DOHH2 (cell line): Measurements from ENCODE around the gene CLEC12A.

Experiments
- H3F3A ChIP-seq: fragments of 200-600 bp; sonication (generic), shearing (Covaris generic); 2 replicates; pipeline ENCODE4 v1.6.0; 2016; ENCODE audit warnings: antibody characterized with exemption, mild to moderate bottlenecking; ENCODE audit not compliant: control insufficient read depth, insufficient read depth
- H3K27ac ChIP-seq: fragments of 200-600 bp; sonication (generic); 2 replicates; pipeline ENCODE4 v1.5.1; 2014; ENCODE audit warnings: low read depth, mild to moderate bottlenecking, low read length, moderate library complexity
- H3K27me3 ChIP-seq: fragments of 200-600 bp; sonication (generic); 2 replicates; pipeline ENCODE4 v1.6.1; 2014; ENCODE audit warnings: mild to moderate bottlenecking, low read length, mixed read lengths; ENCODE audit not compliant: control insufficient read depth
- H3K36me3 ChIP-seq: fragments of 200-600 bp; sonication (generic); 2 replicates; pipeline ENCODE4 v1.6.1; 2014; ENCODE audit warnings: mild to moderate bottlenecking, low read length, moderate library complexity, mixed read lengths; ENCODE audit not compliant: control insufficient read depth
- H3K4me1 ChIP-seq: fragments of 200-600 bp; sonication (generic); 2 replicates; pipeline ENCODE4 v1.6.1; 2014; ENCODE audit warnings: mild to moderate bottlenecking, low read length, mixed read lengths; ENCODE audit not compliant: control insufficient read depth
- H3K4me2 ChIP-seq: fragments of 200-600 bp; sonication (generic); 2 replicates; pipeline ENCODE4 v1.6.0; 2014; ENCODE audit warnings: mild to moderate bottlenecking, low read length, moderate library complexity
- H3K4me3 ChIP-seq: fragments of 200-600 bp; sonication (generic); 2 replicates; pipeline ENCODE4 v1.5.1; 2014; ENCODE audit warnings: mild to moderate bottlenecking, low read length, mixed read lengths
- H3K79me2 ChIP-seq: fragments of 200-600 bp; sonication (generic); 2 replicates; pipeline ENCODE4 v1.6.1; 2014; ENCODE audit warnings: mild to moderate bottlenecking, low read length, mixed read lengths; ENCODE audit not compliant: control insufficient read depth
- H3K9me2 ChIP-seq: fragments of 200-600 bp; sonication (generic); replicated peaks from 2 replicates; pipeline ENCODE4 v1.6.1; 2014; ENCODE audit warnings: mild to moderate bottlenecking, low read length, mixed read lengths; ENCODE audit not compliant: control insufficient read depth
- H3K9me3 ChIP-seq: fragments of 200-600 bp; sonication (generic); 2 replicates; pipeline ENCODE4 v1.6.1; 2014; ENCODE audit warnings: antibody characterized with exemption, low read length, mixed read lengths; ENCODE audit not compliant: control insufficient read depth, insufficient read depth
- H4K20me1 ChIP-seq: fragments of 200-600 bp; sonication (generic); 2 replicates; pipeline ENCODE4 v1.6.0; 2014; ENCODE audit warnings: low read depth, mild to moderate bottlenecking, antibody characterized with exemption, low read length, moderate library complexity; ENCODE audit not compliant: control insufficient read depth, insufficient read depth
- CTCF ChIP-seq: fragments of 200-600 bp; sonication (generic); IDR thresholded peaks from one replicate; pipeline ENCODE4 v1.5.1; 2014; ENCODE audit warnings: antibody characterized with exemption, mild to moderate bottlenecking, low read depth, low read length; ENCODE audit not compliant: poor library complexity, severe bottlenecking
- EZH2phosphoT487 ChIP-seq: fragments of 200-600 bp; sonication (generic); IDR thresholded peaks from 2 replicates; pipeline ENCODE4 v1.6.1; 2017; ENCODE audit warnings: borderline replicate concordance, mild to moderate bottlenecking, antibody characterized with exemption, low read length, moderate library complexity, mixed read lengths

The CLEC12A gene

GRCh38 chr12:10027311-10027710 lies 56.1 kb downstream of the CLEC12A start:
- H4K20me1 ChIP-seq = no peaks in the 10 kb centered on the region
- H3K4me1 ChIP-seq = no peaks in the 10 kb centered on the region
- no peaks in the 10 kb centered on the region for H3K36me3 ChIP-seq
- TF ChIP-seq CTCF (no peak), EZH2phosphoT487 (no peak)
- H3K27ac ChIP-seq = no peak overlapping the region
- H3F3A ChIP-seq = no peaks in the 10 kb centered on the region
- no peak overlapping the region for H3K4me3 ChIP-seq
- H3K9me3 ChIP-seq = no peaks in the 10 kb centered on the region
- no peak overlapping the region for H3K4me2 ChIP-seq
- H3K79me2 ChIP-seq = no peaks in the 10 kb centered on the region
- no peaks in the 10 kb centered on the region for H3K9me2 ChIP-seq
- no peaks in the 10 kb centered on the region; the same call in 1 of the 2 replicates for H3K27me3 ChIP-seq

GRCh38 chr12:10027721-10028120 lies 56.5 kb downstream of the CLEC12A start:
- no peaks in the 10 kb centered on the region for H3K36me3 ChIP-seq
- TF ChIP-seq EZH2phosphoT487 = no peak
- no peaks in the 10 kb centered on the region for H3K79me2 ChIP-seq
- H3F3A ChIP-seq = no peaks in the 10 kb centered on the region
- H3K4me1 ChIP-seq = no peaks in the 10 kb centered on the region
- no peaks in the 10 kb centered on the region for H4K20me1 ChIP-seq
- H3K9me2 ChIP-seq = no peaks in the 10 kb centered on the region
- no peak overlapping the region for H3K4me2 ChIP-seq
- H3K4me3 ChIP-seq = no peak overlapping the region
- H3K9me3 ChIP-seq = no peaks in the 10 kb centered on the region
- H3K27me3 ChIP-seq = no peaks in the 10 kb centered on the region; the same call in 1 of the 2 replicates
- no peak overlapping the region for H3K27ac ChIP-seq

- Histone ChIP-seq H3K27me3 (no peaks in the 10 kb centered on the region), H3K79me2 (no peaks in the 10 kb centered on the region), H4K20me1 (no peaks in the 10 kb centered on the region), H3K9me2 (no peaks in the 10 kb centered on the region), H3K4me1 (no peaks in the 10 kb centered on the region), H3K36me3 (no peaks in the 10 kb centered on the region), H3K4me3 (no peak within 1 kb of the TSS), H3F3A (no peaks in the 10 kb centered on the region), H3K4me2 (no peak within 1 kb of the TSS), H3K27ac (no peak within 1 kb of the TSS), H3K9me3 (no peaks in the 10 kb centered on the region)
- TF ChIP-seq EZH2phosphoT487 = no peak
- no peak for TF ChIP-seq CTCF
Measured at GRCh38 chr12:10030446-10030845, 59.2 kb downstream of the CLEC12A start, which contains the start of gene CLEC9A. Gene CLEC9A (plus strand): TSS chr12:10030682. CDS start chr12:10052688, 22,006 bp downstream.

GRCh38 chr12:10031321-10031720 lies 60.1 kb downstream of the CLEC12A start:
- Histone ChIP-seq H3K4me1 (no peaks in the 10 kb centered on the region), H3K79me2 (no peaks in the 10 kb centered on the region), H3K4me2 (no peak overlapping the region), H3K9me2 (no peaks in the 10 kb centered on the region), H3K4me3 (no peak overlapping the region), H3K27ac (no peak overlapping the region), H3K9me3 (no peaks in the 10 kb centered on the region), H4K20me1 (no peaks in the 10 kb centered on the region), H3F3A (no peaks in the 10 kb centered on the region), H3K27me3 (no peaks in the 10 kb centered on the region), H3K36me3 (no peaks in the 10 kb centered on the region)
- TF ChIP-seq CTCF (no peak), EZH2phosphoT487 (no peak)
